Mesenchymal stem cell (in vitro differentiated cells and primary cell): ENCODE measurements around the gene EIF4E3.

ENCODE experiments used
- DNase-seq: peaks from one replicate; pipeline ENCODE4 v3.0.0-alpha.2; 2013
- H2AFZ ChIP-seq: one replicate; pipeline ENCODE4 v1.6.1; 2013; ENCODE audit warnings: low read depth, mild to moderate bottlenecking, control low read depth, inconsistent platforms, low read length, moderate library complexity
- H2AK5ac ChIP-seq: 2 replicates; pipeline ENCODE4 v1.6.1; 2013; ENCODE audit warnings: low read length, moderate library complexity, mild to moderate bottlenecking, inconsistent platforms; ENCODE audit not compliant: severe bottlenecking
- H2BK120ac ChIP-seq: one replicate; pipeline ENCODE4 v1.6.1; 2013; ENCODE audit warnings: low read depth, mild to moderate bottlenecking, inconsistent platforms, low read length, moderate library complexity
- H2BK12ac ChIP-seq, 2 experiments: one replicate each; pipeline ENCODE4 v1.6.1; 2013; ENCODE audit warnings: inconsistent platforms in 2 of 2, low read length in 2 of 2, mild to moderate bottlenecking in 2 of 2, moderate library complexity in 2 of 2, control low read depth in 1 of 2
- H2BK15ac ChIP-seq: one replicate; pipeline ENCODE4 v1.6.1; 2013; ENCODE audit warnings: mild to moderate bottlenecking, low read depth, inconsistent platforms; ENCODE audit not compliant: poor library complexity, severe bottlenecking
- H2BK5ac ChIP-seq: 2 replicates; pipeline ENCODE4 v1.6.1; 2013; ENCODE audit warnings: low read depth, mild to moderate bottlenecking, low read length, control low read depth, inconsistent platforms; ENCODE audit not compliant: poor library complexity, severe bottlenecking
- H3K14ac ChIP-seq, 2 experiments: one replicate each; pipeline ENCODE4 v1.6.1; 2013; ENCODE audit warnings: inconsistent platforms in 2 of 2, low read length in 2 of 2, control low read depth in 1 of 2, mild to moderate bottlenecking in 1 of 2, moderate library complexity in 1 of 2
- H3K18ac ChIP-seq, 2 experiments: one replicate each; pipeline ENCODE4 v1.6.1; 2013; ENCODE audit warnings: inconsistent platforms in 2 of 2, low read length in 2 of 2, control low read depth in 1 of 2, low read depth in 1 of 2, mild to moderate bottlenecking in 1 of 2
- H3K23ac ChIP-seq, 2 experiments: one replicate each; pipeline ENCODE4 v1.6.1; 2013; ENCODE audit warnings: inconsistent platforms in 2 of 2, low read length in 2 of 2, mild to moderate bottlenecking in 2 of 2, moderate library complexity in 2 of 2, control low read depth in 1 of 2
- H3K27ac ChIP-seq: 2 replicates; pipeline ENCODE4 v1.5.1; 2013; ENCODE audit warnings: mild to moderate bottlenecking, moderate library complexity, low read length, control low read depth, inconsistent platforms; ENCODE audit not compliant: poor library complexity, severe bottlenecking
- H3K27me3 ChIP-seq, 2 experiments: 2 replicates each; pipeline versions ENCODE4 v1.6.1 to v1.7.0; 2013; ENCODE audit warnings: low read length in 2 of 2, mild to moderate bottlenecking in 2 of 2, moderate library complexity in 2 of 2, control low read depth in 1 of 2, inconsistent platforms in 1 of 2; ENCODE audit not compliant: control insufficient read depth in 1 of 2, insufficient read depth in 1 of 2
- H3K36me3 ChIP-seq, 2 experiments: 2 replicates each; pipeline versions ENCODE4 v1.6.1 to v1.7.0; 2013; ENCODE audit warnings: low read length in 2 of 2, control low read depth in 1 of 2, inconsistent platforms in 1 of 2, low read depth in 1 of 2, mild to moderate bottlenecking in 1 of 2; ENCODE audit not compliant: insufficient read depth in 2 of 2, control insufficient read depth in 1 of 2
- H3K4ac ChIP-seq, 2 experiments: one replicate each; pipeline ENCODE4 v1.6.1; 2013; ENCODE audit warnings: inconsistent platforms in 2 of 2, low read length in 2 of 2, mild to moderate bottlenecking in 2 of 2, moderate library complexity in 2 of 2, control low read depth in 1 of 2, low read depth in 1 of 2
- H3K4me1 ChIP-seq: 2 replicates; pipeline ENCODE4 v1.6.1; 2013; ENCODE audit warnings: low read depth, low read length, control low read depth; ENCODE audit not compliant: control insufficient read depth, insufficient read depth
- H3K4me2 ChIP-seq: 2 replicates; pipeline ENCODE4 v1.6.1; 2013; ENCODE audit warnings: low read length, mild to moderate bottlenecking, inconsistent platforms; ENCODE audit not compliant: poor library complexity, severe bottlenecking
- H3K4me3 ChIP-seq, 2 experiments: 2 replicates each; pipeline versions ENCODE4 v1.5.1 to v1.7.0; 2013; ENCODE audit warnings: low read length in 2 of 2, mild to moderate bottlenecking in 2 of 2, control low read depth in 1 of 2, low read depth in 1 of 2; ENCODE audit not compliant: insufficient read depth in 1 of 2
- H3K79me1 ChIP-seq: replicated peaks from 2 replicates; pipeline ENCODE4 v1.6.1; 2013; ENCODE audit warnings: mild to moderate bottlenecking, control low read depth, low read length, inconsistent platforms; ENCODE audit not compliant: poor library complexity, severe bottlenecking
- H3K9ac ChIP-seq: 2 replicates; pipeline ENCODE4 v1.7.0; 2013; ENCODE audit warnings: mild to moderate bottlenecking, low read length, moderate library complexity
- H3K9me3 ChIP-seq: 2 replicates; pipeline ENCODE4 v1.7.0; 2013; ENCODE audit warnings: mild to moderate bottlenecking, low read length; ENCODE audit not compliant: control insufficient read depth
- H4K8ac ChIP-seq: one replicate; pipeline ENCODE4 v1.6.1; 2013; ENCODE audit warnings: inconsistent platforms, mild to moderate bottlenecking, low read length, moderate library complexity
- H4K91ac ChIP-seq: one replicate; pipeline ENCODE4 v1.6.1; 2013; ENCODE audit warnings: mild to moderate bottlenecking, low read length, inconsistent platforms
- WGBS: methylation state at CpG from one replicate; pipeline ENCODE4 v1.1.7; 2013; ENCODE audit warnings: mixed read lengths; 5-methylcytosine and 5-hydroxymethylcytosine counted together

EIF4E3 gene

DNA sequence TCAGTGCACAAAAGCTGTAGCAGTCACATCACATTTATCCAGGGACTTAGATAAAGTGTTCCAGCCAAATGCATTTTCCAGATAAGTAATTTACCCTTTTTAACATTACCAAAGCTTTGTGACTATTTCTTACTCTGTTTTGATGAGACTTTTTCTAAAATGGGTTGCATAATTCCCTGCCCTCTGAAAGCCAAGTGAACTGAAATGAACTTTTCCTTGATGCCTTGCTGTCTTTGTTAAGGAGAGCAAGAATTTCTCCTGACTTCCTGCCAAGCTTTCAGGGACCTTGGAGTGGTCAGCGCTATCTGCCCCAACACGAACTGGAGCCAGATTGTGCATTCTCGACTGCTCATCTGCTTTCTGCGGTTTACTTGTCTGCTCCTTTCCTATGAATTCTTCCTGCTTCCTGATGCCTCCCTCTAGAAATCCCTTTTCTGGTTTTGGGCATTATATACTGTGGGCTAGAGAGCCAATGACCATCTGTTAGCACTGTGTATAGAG, 34.8 kb downstream of the EIF4E3 start:
- Histone ChIP-seq H3K27ac (peak overlapping the region; percentile 78), H2AFZ (no peak overlapping the region), H3K4me2 (peak overlapping the region; percentile 21), H3K27me3 (no peaks in the 10 kb centered on the region), H2BK12ac (no peak overlapping the region), H3K9me3 (no peaks in the 10 kb centered on the region), H3K4me3 (peak overlapping the region in 1 of 2 experiments; percentile 44), H3K18ac (no peak overlapping the region), H3K79me1 (no peaks in the 10 kb centered on the region), H2AK5ac (no peak overlapping the region), H3K23ac (no peak overlapping the region), H3K9ac (peak overlapping the region; percentile 63), H2BK120ac (no peak overlapping the region), H2BK15ac (no peak overlapping the region), H4K8ac (no peak overlapping the region), H4K91ac (no peak overlapping the region), H3K14ac (no peak overlapping the region), H3K4me1 (peaks cover 14% of the 10 kb centered on the region), H3K36me3 (no peaks in the 10 kb centered on the region), H3K4ac (no peak overlapping the region), H2BK5ac (no peak overlapping the region)
- peak; percentile 82 for DNase-seq
- 10% methylated on average over 3 of the region's 4 CpGs for WGBS

GRCh38 chr3:71689291-71689690, 35.9 kb downstream of the EIF4E3 start:
- Histone ChIP-seq H2AFZ (no peak overlapping the region), H3K23ac (no peak overlapping the region), H3K36me3 (no peaks in the 10 kb centered on the region), H2BK15ac (no peak overlapping the region), H3K18ac (no peak overlapping the region), H3K4me3 (no peak overlapping the region), H3K4me1 (peaks cover 15% of the 10 kb centered on the region), H3K4me2 (no peak overlapping the region), H2BK5ac (no peak overlapping the region), H3K14ac (no peak overlapping the region), H3K9ac (no peak overlapping the region), H4K8ac (no peak overlapping the region), H3K79me1 (no peaks in the 10 kb centered on the region), H3K27me3 (no peaks in the 10 kb centered on the region), H2BK12ac (no peak overlapping the region), H2BK120ac (no peak overlapping the region), H3K27ac (no peak overlapping the region), H2AK5ac (no peak overlapping the region), H3K4ac (no peak overlapping the region), H3K9me3 (no peaks in the 10 kb centered on the region), H4K91ac (no peak overlapping the region)
- WGBS = 100% methylated on average over 2 of the region's 3 CpGs
- no peak for DNase-seq

- Histone ChIP-seq H4K8ac (no peak overlapping the region), H3K4me2 (no peak overlapping the region), H3K36me3 (no peaks in the 10 kb centered on the region), H3K9ac (no peak overlapping the region), H2BK12ac (no peak overlapping the region), H2BK5ac (no peak overlapping the region), H3K4me3 (no peak overlapping the region), H2AK5ac (peak overlapping the region; percentile 93), H3K27me3 (no peaks in the 10 kb centered on the region), H2BK15ac (no peak overlapping the region), H3K4me1 (peaks cover 14% of the 10 kb centered on the region), H3K27ac (no peak overlapping the region), H3K79me1 (no peaks in the 10 kb centered on the region), H3K4ac (no peak overlapping the region), H2AFZ (no peak overlapping the region), H3K18ac (no peak overlapping the region), H3K14ac (no peak overlapping the region), H3K23ac (no peak overlapping the region), H4K91ac (no peak overlapping the region), H3K9me3 (no peaks in the 10 kb centered on the region), H2BK120ac (no peak overlapping the region)
- 100% methylated on average over 1 of the region's 1 CpG for WGBS
- DNase-seq = peak; percentile 34
Measured at GRCh38 chr3:71688121-71688520, 37.1 kb downstream of the EIF4E3 start.

GRCh38 chr3:71685686-71686085, 39.5 kb downstream of the EIF4E3 start:
- peak overlapping the region; percentile 73 to 75 for H2BK12ac ChIP-seq
- no peak overlapping the region for H4K91ac ChIP-seq
- no peak overlapping the region for H2BK5ac ChIP-seq
- no peaks in the 10 kb centered on the region for H3K27me3 ChIP-seq
- peak overlapping the region; percentile 20 for H2AK5ac ChIP-seq
- H3K36me3 ChIP-seq = no peaks in the 10 kb centered on the region
- peak overlapping the region in 1 of 2 experiments; percentile 18 for H3K18ac ChIP-seq
- DNase-seq = no peak
- H3K4me1 ChIP-seq = peaks cover 9% of the 10 kb centered on the region
- H3K4ac ChIP-seq = peak overlapping the region in 1 of 2 experiments; percentile 34
- no peak overlapping the region for H3K9ac ChIP-seq
- H3K27ac ChIP-seq = no peak overlapping the region
- no peak overlapping the region for H3K23ac ChIP-seq
- H3K9me3 ChIP-seq = no peaks in the 10 kb centered on the region
- H3K14ac ChIP-seq = no peak overlapping the region
- no peak overlapping the region for H2BK120ac ChIP-seq
- H2BK15ac ChIP-seq = no peak overlapping the region
- no peak overlapping the region for H3K4me3 ChIP-seq
- H4K8ac ChIP-seq = no peak overlapping the region
- no peaks in the 10 kb centered on the region for H3K79me1 ChIP-seq
- WGBS = 99% methylated on average over 7 of the region's 7 CpGs
- H2AFZ ChIP-seq = no peak overlapping the region
- no peak overlapping the region for H3K4me2 ChIP-seq
